OCI-LY1 (cell line): Measurements from ENCODE around the gene ADGRB2.

Experiments
- H2AFZ ChIP-seq: fragments of 200-600 bp; sonication (generic), shearing (Covaris generic); 2 replicates; pipeline ENCODE4 v1.6.0; 2014; ENCODE audit warnings: antibody characterized with exemption, mild to moderate bottlenecking, low read length
- H3F3A ChIP-seq: fragments of 200-600 bp; sonication (generic), shearing (Covaris generic); 2 replicates; pipeline ENCODE4 v1.6.0; 2014; ENCODE audit warnings: mild to moderate bottlenecking, antibody characterized with exemption, low read length, moderate library complexity; ENCODE audit not compliant: insufficient read depth
- H3K27ac ChIP-seq: fragments of 200-600 bp; sonication (generic); 2 replicates; pipeline ENCODE4 v1.5.1; 2014; ENCODE audit warnings: low read length, mixed run types, mild to moderate bottlenecking, low read depth; ENCODE audit not compliant: poor library complexity, severe bottlenecking
- H3K27me3 ChIP-seq: fragments of 200-600 bp; sonication (generic); 2 replicates; pipeline ENCODE4 v1.6.0; 2014; ENCODE audit warnings: antibody characterized with exemption, mild to moderate bottlenecking, low read length, moderate library complexity; ENCODE audit not compliant: insufficient read depth
- H3K36me3 ChIP-seq: fragments of 200-600 bp; sonication (generic); 2 replicates; pipeline ENCODE4 v1.6.1; 2014; ENCODE audit warnings: mild to moderate bottlenecking, antibody characterized with exemption, low read length, moderate library complexity, mixed read lengths; ENCODE audit not compliant: insufficient read depth
- H3K4me1 ChIP-seq: fragments of 200-600 bp; sonication (generic); 2 replicates; pipeline ENCODE4 v1.5.1; 2014; ENCODE audit warnings: mild to moderate bottlenecking, low read length, moderate library complexity; ENCODE audit not compliant: insufficient read depth, severe bottlenecking
- H3K4me2 ChIP-seq: fragments of 200-600 bp; sonication (generic), shearing (Covaris generic); 2 replicates; pipeline ENCODE4 v1.6.1; 2014; ENCODE audit warnings: low read length
- H3K4me3 ChIP-seq: fragments of 200-600 bp; sonication (generic); 2 replicates; pipeline ENCODE4 v1.5.1; 2014; ENCODE audit warnings: low read length, low read depth, mild to moderate bottlenecking, mixed read lengths; ENCODE audit not compliant: poor library complexity, severe bottlenecking
- H3K79me2 ChIP-seq: fragments of 200-600 bp; shearing (Covaris generic); 2 replicates; pipeline ENCODE4 v1.6.1; 2016; ENCODE audit warnings: mixed run types, low read length, mixed read lengths; ENCODE audit not compliant: insufficient read depth
- H3K9ac ChIP-seq: fragments of 200-600 bp; sonication (generic), shearing (Covaris generic); 2 replicates; pipeline ENCODE4 v1.6.1; 2014; ENCODE audit warnings: mild to moderate bottlenecking, low read length, mixed read lengths
- H3K9me2 ChIP-seq: fragments of 200-600 bp; sonication (generic), shearing (Covaris generic); 2 replicates; pipeline ENCODE4 v1.6.1; 2014; ENCODE audit warnings: low read depth, mild to moderate bottlenecking, low read length, mixed read lengths
- H3K9me3 ChIP-seq: fragments of 200-600 bp; shearing (Covaris generic); 2 replicates; pipeline ENCODE4 v1.6.1; 2014; ENCODE audit warnings: low read length, mixed read lengths
- H4K20me1 ChIP-seq: fragments of 200-600 bp; sonication (generic), shearing (Covaris generic); 2 replicates; pipeline ENCODE4 v1.6.0; 2016; ENCODE audit warnings: mild to moderate bottlenecking, low read length; ENCODE audit not compliant: insufficient read depth
- CTCF ChIP-seq: fragments of 200-600 bp; sonication (generic), shearing (Covaris generic); IDR thresholded peaks from 2 replicates; pipeline ENCODE4 v1.5.1; 2017; ENCODE audit warnings: mild to moderate bottlenecking, antibody characterized with exemption, low read length, moderate library complexity, mixed read lengths
- EZH2 ChIP-seq: fragments of 200-600 bp; sonication (generic), shearing (Covaris generic); IDR thresholded peaks from 2 replicates; pipeline ENCODE4 v1.8.0; 2017; ENCODE audit warnings: borderline replicate concordance, mixed run types, mild to moderate bottlenecking, antibody characterized with exemption, low read length, moderate library complexity, mixed read lengths

Gene ADGRB2

DNA sequence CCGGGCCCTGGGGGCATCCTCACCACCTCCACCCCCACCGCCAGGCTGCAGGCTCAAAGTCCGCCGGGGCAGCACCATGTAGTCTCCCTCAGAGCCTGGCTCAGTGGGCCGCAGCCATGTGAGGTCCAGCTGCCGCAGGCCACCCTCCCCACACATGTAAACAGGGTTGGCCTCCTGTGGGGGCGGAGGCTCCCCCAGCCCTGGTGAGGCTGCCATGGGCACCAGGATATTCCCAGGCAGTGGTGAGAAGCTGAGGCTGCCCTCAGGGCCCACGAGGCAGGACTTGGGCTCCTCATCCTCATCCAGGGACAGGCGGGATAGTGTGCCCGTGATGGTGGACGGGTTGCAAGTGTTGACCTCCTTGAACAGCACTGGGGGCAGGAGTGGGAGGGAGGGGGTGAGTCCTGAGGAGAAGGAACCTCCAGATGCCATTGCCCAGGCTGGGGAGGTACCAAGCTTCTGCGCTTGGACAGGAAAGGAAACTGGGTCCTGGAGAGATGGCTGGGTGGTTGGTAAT, 33.0 kb downstream of the ADGRB2 start:
- no peaks in the 10 kb centered on the region for H3K36me3 ChIP-seq
- H3K4me1 ChIP-seq = no peaks in the 10 kb centered on the region
- no peak overlapping the region for H3K27ac ChIP-seq
- no peak overlapping the region for H2AFZ ChIP-seq
- TF ChIP-seq CTCF (no peak), EZH2 (no peak)
- H3K4me2 ChIP-seq = no peak overlapping the region
- no peaks in the 10 kb centered on the region for H3K9me2 ChIP-seq
- no peaks in the 10 kb centered on the region for H3F3A ChIP-seq
- H3K9me3 ChIP-seq = no peaks in the 10 kb centered on the region
- H3K79me2 ChIP-seq = no peaks in the 10 kb centered on the region
- H3K9ac ChIP-seq = no peak overlapping the region
- no peaks in the 10 kb centered on the region for H4K20me1 ChIP-seq
- no peak overlapping the region for H3K4me3 ChIP-seq
- H3K27me3 ChIP-seq = no peaks in the 10 kb centered on the region; the same call in 1 of the 2 replicates

DNA sequence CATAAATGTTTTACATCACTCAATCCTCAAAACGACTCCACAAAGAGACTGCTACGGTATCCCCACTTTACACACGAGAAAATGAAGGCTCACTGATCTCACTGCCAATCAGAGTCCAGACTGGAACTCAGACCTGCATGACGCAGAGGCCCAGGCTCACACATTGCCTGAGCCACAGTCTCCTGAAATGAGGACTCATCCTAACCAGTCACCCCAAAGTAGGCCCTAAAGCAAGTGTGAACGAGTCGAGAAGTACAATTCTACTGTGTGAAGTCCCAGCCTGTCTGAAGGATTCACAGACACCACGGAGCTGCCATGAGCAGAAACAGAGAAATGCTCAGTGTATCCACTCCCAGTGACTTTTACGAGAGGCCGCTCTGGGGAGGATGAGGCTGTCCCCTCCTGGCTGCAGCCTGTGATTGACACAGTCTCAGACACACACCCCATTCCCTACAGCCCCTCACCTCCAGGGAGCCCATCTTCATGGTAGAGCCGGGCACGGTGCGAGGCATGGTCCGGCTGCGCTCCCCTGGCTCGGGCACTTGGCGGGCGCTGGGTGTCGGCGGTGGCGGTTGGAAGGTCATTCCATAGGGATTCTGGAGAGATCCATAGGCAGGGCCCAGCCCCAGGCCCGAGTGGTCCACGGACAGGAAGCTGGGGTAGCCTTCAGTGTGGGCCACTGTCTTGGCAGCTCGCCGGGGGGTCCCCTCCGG, 33.6 kb downstream of the ADGRB2 start:
- Histone ChIP-seq H3K27ac (no peak overlapping the region), H3K9me2 (no peaks in the 10 kb centered on the region), H3K4me1 (no peaks in the 10 kb centered on the region), H4K20me1 (no peaks in the 10 kb centered on the region), H3F3A (no peaks in the 10 kb centered on the region), H3K9me3 (no peaks in the 10 kb centered on the region), H3K9ac (no peak overlapping the region), H3K27me3 (no peaks in the 10 kb centered on the region; the same call in 1 of the 2 replicates), H3K4me3 (no peak overlapping the region), H3K36me3 (no peaks in the 10 kb centered on the region), H3K4me2 (no peak overlapping the region), H2AFZ (no peak overlapping the region), H3K79me2 (no peaks in the 10 kb centered on the region)
- TF ChIP-seq EZH2 (no peak), CTCF (no peak)

GRCh38 chr1:31727849-31728248, 36.3 kb downstream of the ADGRB2 start:
- Histone ChIP-seq H3K4me1 (no peaks in the 10 kb centered on the region), H3K9me2 (no peaks in the 10 kb centered on the region), H3K4me2 (no peak overlapping the region), H3K4me3 (no peak overlapping the region), H3K9me3 (no peaks in the 10 kb centered on the region), H3F3A (no peaks in the 10 kb centered on the region), H3K27me3 (no peaks in the 10 kb centered on the region), H3K79me2 (no peaks in the 10 kb centered on the region), H4K20me1 (no peaks in the 10 kb centered on the region), H3K27ac (no peak overlapping the region), H2AFZ (no peak overlapping the region), H3K9ac (no peak overlapping the region), H3K36me3 (no peaks in the 10 kb centered on the region)
- TF ChIP-seq CTCF = no peak
- no peak for TF ChIP-seq EZH2
